H1 (cell line): ENCODE results near the gene SRMS. TPM values are rescaled to one million over a fixed set of nuclear protein-coding genes. Genes with fewer than 3 reads are reported as not detected.
A peak's percentile ranks its signal among the peaks of the same experiment; 100 is the strongest.

Experiments used
- CTCF ChIA-PET: fragments of 300-600 bp; sonication (Branson Sonifier 250); formaldehyde crosslinking; loops from one replicate; lab custom pipeline; 2021; ENCODE audit not compliant: partially characterized antibody; lab: Charles Lee
- POLR2A ChIA-PET: fragments of 300-600 bp; sonication (Branson Sonifier 250); formaldehyde crosslinking; loops from one replicate; lab custom pipeline; 2021; ENCODE audit warnings: inconsistent platforms; ENCODE audit not compliant: partially characterized antibody; lab: Charles Lee
- DNase-seq, 2 experiments: peaks; one replicate each; pipeline versions ENCODE4 v3.0.0 to v3.0.0-alpha.2; 2010 to 2022; ENCODE audit warnings: low spot score in 2 of 2, low read depth in 1 of 2, mixed read lengths in 1 of 2
- FAIRE-seq: peaks from 2 replicates; lab custom pipeline; 2011; peaks lifted over from hg19 to GRCh38; lab: Jason Lieb, UNC
- H2AFZ ChIP-seq: 2 replicates; pipeline ENCODE4 v1.8.1; 2012; ENCODE audit warnings: low read length, inconsistent platforms
- H2AK5ac ChIP-seq: 2 replicates; pipeline ENCODE4 v1.6.1; 2013; ENCODE audit warnings: low read depth, low read length
- H2BK120ac ChIP-seq: replicated peaks from 2 replicates; pipeline ENCODE3; 2013; ENCODE audit warnings: low read depth, low read length, inconsistent platforms
- H2BK12ac ChIP-seq: 2 replicates; pipeline ENCODE4 v1.6.1; 2013; ENCODE audit warnings: low read depth, low read length
- H2BK15ac ChIP-seq: 2 replicates; pipeline ENCODE4 v1.6.1; 2013; ENCODE audit warnings: low read length
- H2BK20ac ChIP-seq: 2 replicates; pipeline ENCODE4 v1.6.1; 2013; ENCODE audit warnings: low read length
- H2BK5ac ChIP-seq: 2 replicates; pipeline ENCODE4 v1.6.1; 2013; ENCODE audit warnings: low read depth, low read length
- H3K14ac ChIP-seq: 2 replicates; pipeline ENCODE4 v1.6.1; 2013; ENCODE audit warnings: inconsistent platforms; ENCODE audit not compliant: insufficient read length
- H3K18ac ChIP-seq: 2 replicates; pipeline ENCODE4 v1.6.1; 2013; ENCODE audit warnings: low read length; ENCODE audit errors: extremely low read depth
- H3K23ac ChIP-seq: 2 replicates; pipeline ENCODE4 v1.6.1; 2013; ENCODE audit warnings: inconsistent platforms; ENCODE audit not compliant: insufficient read length
- H3K23me2 ChIP-seq: 2 replicates; pipeline ENCODE4 v1.6.1; 2013; ENCODE audit warnings: low read depth, low read length
- H3K27ac ChIP-seq: 2 replicates; pipeline ENCODE4 v1.6.1; 2011; ENCODE audit warnings: low read depth, low read length, inconsistent platforms
- H3K27me3 ChIP-seq, 4 experiments: replicated peaks in 1 of 4; 1 replicate in 1 of 4; 2 replicates in 3 of 4; pipeline versions ENCODE4 v1.6.1 to v1.8.1; 2011 to 2013; ENCODE audit warnings: low read length in 3 of 4, mild to moderate bottlenecking in 3 of 4, inconsistent platforms in 2 of 4, mixed read lengths in 2 of 4, moderate library complexity in 1 of 4; ENCODE audit not compliant: control insufficient read depth in 3 of 4, insufficient read depth in 3 of 4; ENCODE audit errors: extremely low read depth in 1 of 4
- H3K36me3 ChIP-seq, 4 experiments: 2 replicates each; pipeline versions ENCODE4 v1.6.1 to v1.8.1; 2011 to 2013; ENCODE audit warnings: mild to moderate bottlenecking in 4 of 4, low read length in 3 of 4, moderate library complexity in 2 of 4, control low read depth in 1 of 4, inconsistent platforms in 1 of 4; ENCODE audit not compliant: insufficient read depth in 4 of 4, control insufficient read depth in 2 of 4
- H3K4ac ChIP-seq: replicated peaks from 2 replicates; pipeline ENCODE3; 2013; ENCODE audit warnings: low read length, low read depth, mixed read lengths, inconsistent platforms; ENCODE audit not compliant: insufficient read length
- H3K4me1 ChIP-seq, 4 experiments: replicated peaks in 1 of 4; 1 replicate in 1 of 4; 2 replicates in 3 of 4; pipeline versions ENCODE4 v1.6.1 to v1.8.1; 2011 to 2013; ENCODE audit warnings: low read length in 3 of 4, inconsistent platforms in 2 of 4, mixed read lengths in 1 of 4; ENCODE audit not compliant: insufficient read depth in 4 of 4, control insufficient read depth in 3 of 4
- H3K4me2 ChIP-seq, 2 experiments: 2 replicates each; pipeline versions ENCODE4 v1.6.1 to v1.8.1; 2011 to 2013; ENCODE audit warnings: low read depth in 2 of 2, low read length in 2 of 2, control low read depth in 1 of 2, inconsistent platforms in 1 of 2, mild to moderate bottlenecking in 1 of 2; ENCODE audit not compliant: insufficient read depth in 1 of 2
- H3K4me3 ChIP-seq, 4 experiments: fragments of 200-600, 300-600 bp in 1 of 4; sonication (generic), shearing (Covaris generic), sonication (Bioruptor Twin) in 1 of 4; 2 replicates each; pipeline versions ENCODE4 v1.5.1 to v1.8.1; 2011 to 2016; ENCODE audit warnings: low read length in 4 of 4, low read depth in 3 of 4, control low read depth in 2 of 4, inconsistent platforms in 2 of 4, mild to moderate bottlenecking in 2 of 4, mixed read lengths in 1 of 4, moderate library complexity in 1 of 4; ENCODE audit not compliant: insufficient read depth in 2 of 4; ENCODE audit errors: extremely low read depth in 1 of 4
- H3K56ac ChIP-seq: replicated peaks from 2 replicates; pipeline ENCODE3; 2013; ENCODE audit warnings: low read depth, mild to moderate bottlenecking, mixed read lengths, low read length, inconsistent platforms; ENCODE audit not compliant: insufficient read length
- H3K79me1 ChIP-seq: 2 replicates; pipeline ENCODE4 v1.6.1; 2013; ENCODE audit warnings: low read depth, low read length, control low read depth
- H3K79me2 ChIP-seq, 2 experiments: 2 replicates each; pipeline versions ENCODE4 v1.6.1 to v1.8.1; 2012 to 2013; ENCODE audit warnings: low read length in 2 of 2, mild to moderate bottlenecking in 2 of 2, inconsistent platforms in 1 of 2; ENCODE audit not compliant: insufficient read depth in 2 of 2, control insufficient read depth in 1 of 2
- H3K9ac ChIP-seq, 4 experiments: replicated peaks in 1 of 4; 1 replicate in 1 of 4; 2 replicates in 3 of 4; pipeline versions ENCODE4 v1.6.1 to v1.8.1; 2011 to 2013; ENCODE audit warnings: low read depth in 3 of 4, low read length in 3 of 4, control low read depth in 2 of 4, mild to moderate bottlenecking in 2 of 4, moderate library complexity in 2 of 4, inconsistent platforms in 1 of 4; ENCODE audit errors: extremely low read depth in 1 of 4
- H3K9me3 ChIP-seq, 2 experiments: 2 replicates each; pipeline versions ENCODE4 v1.6.1 to v1.8.1; 2012 to 2013; ENCODE audit warnings: mild to moderate bottlenecking in 2 of 2, moderate library complexity in 2 of 2, control low read depth in 1 of 2, inconsistent platforms in 1 of 2, low read depth in 1 of 2, low read length in 1 of 2, mixed read lengths in 1 of 2; ENCODE audit not compliant: insufficient read depth in 2 of 2
- H4K20me1 ChIP-seq, 2 experiments: replicated peaks in 1 of 2; 2 replicates each; pipeline versions ENCODE3 to v1.8.1; 2011 to 2013; ENCODE audit warnings: inconsistent platforms in 2 of 2, low read length in 2 of 2, mild to moderate bottlenecking in 1 of 2; ENCODE audit not compliant: insufficient read depth in 2 of 2, control insufficient read depth in 1 of 2
- H4K5ac ChIP-seq: 2 replicates; pipeline ENCODE4 v1.6.1; 2013; ENCODE audit warnings: low read length, low read depth, mixed read lengths, inconsistent platforms; ENCODE audit not compliant: insufficient read length
- H4K8ac ChIP-seq: 2 replicates; pipeline ENCODE4 v1.8.0; 2013; ENCODE audit warnings: mild to moderate bottlenecking, moderate library complexity, low read length, inconsistent platforms; ENCODE audit not compliant: insufficient read depth; ENCODE audit errors: extremely low read depth
- H4K91ac ChIP-seq: replicated peaks from 2 replicates; pipeline ENCODE3; 2013; ENCODE audit warnings: low read length, mixed read lengths, inconsistent platforms; ENCODE audit not compliant: insufficient read length
- ATF2 ChIP-seq: IDR thresholded peaks from 2 replicates; pipeline ENCODE4 v1.6.1; 2012; ENCODE audit warnings: low read length, inconsistent platforms
- CHD1 ChIP-seq: IDR thresholded peaks from 2 replicates; pipeline ENCODE4 v1.6.1; 2012; ENCODE audit warnings: low read depth, low read length, improper control_type of control experiment
- ZNF274 ChIP-seq: IDR thresholded peaks from 2 replicates; pipeline ENCODE4 v1.7.0; 2012; ENCODE audit warnings: low read length, borderline replicate concordance; ENCODE audit errors: extremely low read depth
- WGBS, 2 experiments: shearing (Covaris generic) in 1 of 2; methylation state at CpG; one replicate each; pipeline versions ENCODE4 v1.1.6 to v1.1.7; 2013 to 2015; ENCODE audit warnings: low lambda C conversion rate in 2 of 2, mixed read lengths in 2 of 2, inconsistent platforms in 1 of 2, low coverage in 1 of 2, missing lambda C conversion rate in 1 of 2; ENCODE audit not compliant: insufficient replicate concordance in 2 of 2, insufficient coverage in 1 of 2, insufficient read length in 1 of 2; ENCODE audit errors: extremely low coverage in 1 of 2, missing lambda C conversion rate in 1 of 2; 5-methylcytosine and 5-hydroxymethylcytosine counted together
- polyA plus RNA-seq, 7 experiments: library from polyadenylated mRNA; depleted of rRNA in 3 of 7; stranded (reverse) in 5 of 7; unstranded in 2 of 7; fragments of >200 nt in 5 of 7; fragments of 200-250 nt in 2 of 7; gene quantifications; 1 replicate in 5 of 7; 2 replicates in 1 of 7; 4 replicates in 1 of 7; pipeline versions ENCODE4 v1.2.1 to v1.2.3, GENCODE V29; 2011 to 2013; ENCODE audit warnings: missing spikeins in 2 of 7, mixed read lengths in 2 of 7
- total RNA-seq: library from RNA; stranded (reverse); fragmentation: NEBNext Ultra II Directional; extraction: Animal tissue kit (Norgen Biotek cat#: 25700); gene quantifications from 2 replicates; pipeline ENCODE4 v1.2.1, GENCODE V29; 2021

Gene SRMS
- total and polyA plus RNA-seq, 2 of the 8 experiments (the other 6 are each of a cell fraction or from before 2014, with no cell fraction given) = 0.39 to 0.76 TPM

DNA sequence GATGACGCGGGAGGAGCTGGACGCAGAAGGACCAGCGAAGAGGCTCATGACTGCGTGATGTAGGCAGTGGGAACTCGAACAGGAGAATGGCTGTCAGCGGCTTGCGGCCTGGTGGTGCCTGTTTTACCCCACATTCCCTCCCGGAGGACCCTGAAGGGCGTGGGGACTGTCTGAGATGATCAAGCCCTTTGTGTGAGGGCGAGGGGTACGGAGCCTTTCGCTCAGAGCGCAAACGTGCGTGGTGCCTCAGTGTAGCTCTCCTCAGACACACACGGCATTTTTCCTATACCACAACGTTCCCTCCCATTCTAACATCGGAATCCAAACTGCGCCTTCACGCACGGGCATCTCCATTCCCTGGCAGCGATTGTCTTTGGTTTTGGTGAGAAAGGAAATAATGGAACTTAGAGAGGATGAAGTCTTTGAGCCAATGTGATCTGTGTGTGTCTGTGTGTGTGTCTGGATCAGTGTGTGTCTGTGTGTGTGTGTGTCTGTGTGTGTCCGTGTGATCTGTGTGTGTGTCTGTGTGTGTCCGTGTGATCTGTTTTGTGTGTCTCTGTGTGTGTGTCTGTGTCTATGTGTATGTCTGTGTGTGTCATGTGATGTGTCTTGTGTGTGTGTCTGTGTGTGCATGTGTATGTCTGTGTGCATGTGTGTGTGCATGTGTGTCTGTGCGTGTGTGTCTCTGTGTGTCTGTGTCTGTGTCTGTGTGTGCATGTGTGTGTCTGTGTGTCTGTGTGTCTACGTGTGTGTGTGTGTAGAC is 15.7 kb downstream of the SRMS start:
- Histone ChIP-seq H3K4me3 (no peak overlapping the region), H4K8ac (no peak overlapping the region; the same call in 1 of the 2 replicates), H3K27me3 (no peaks in the 10 kb centered on the region), H2BK12ac (peak overlapping the region; percentile 60; the same call in 1 of the 2 replicates), H3K4ac (peak overlapping the region; percentile 53), H3K79me1 (no peaks in the 10 kb centered on the region; the same call in 1 of the 2 replicates), H3K23me2 (peaks cover 3% of the 10 kb centered on the region; the same call in 1 of the 2 replicates), H3K56ac (peak overlapping the region; percentile 77), H3K18ac (no peak overlapping the region), H3K4me1 (peaks cover 0 to 14% (median 3%) of the 10 kb centered on the region in 4 experiments; a peak in 5 of 7 replicates), H4K5ac (no peak overlapping the region), H2AFZ (no peak overlapping the region), H4K20me1 (peaks cover 0 to 3% of the 10 kb centered on the region in 2 experiments), H3K27ac (no peak overlapping the region), H3K23ac (no peak overlapping the region), H3K9ac (no peak overlapping the region), H3K9me3 (no peaks in the 10 kb centered on the region), H2BK5ac (peak overlapping the region; percentile 55), H2BK15ac (0 out of 2 replicates have a peak overlapping the region, but pooled peaks have one; percentile 5), H3K79me2 (no peaks in the 10 kb centered on the region), H3K14ac (no peak overlapping the region), H2BK20ac (peak overlapping the region; percentile 92; the same call in 1 of the 2 replicates), H3K36me3 (no peaks in the 10 kb centered on the region), H3K4me2 (no peak overlapping the region), H4K91ac (peak overlapping the region; percentile 55), H2AK5ac (peak overlapping the region; percentile 83; the same call in 1 of the 2 replicates), H2BK120ac (no peak overlapping the region)
- POLR2A ChIA-PET = interaction anchor here (1.2 to 7.8 kb wide), 2 partner anchors 10 to 30 kb away, joined by 3 to 59 read pairs; partner anchors contain the start of gene PPDPF
- CTCF ChIA-PET = interaction anchor here (1.1 to 1.5 kb wide), 4 partner anchors 9 to 223 kb away, joined by 3 to 5 read pairs (median 3); no protein-coding TSS in a partner anchor
- FAIRE-seq = no peak
- WGBS, 2 experiments = 92% methylated on average over 27 of the region's 27 CpGs; no CpG with 5 or more reads in 1 of the 2 experiments
- DNase-seq = peak in 1 of 2 experiments; percentile 44
- TF ChIP-seq CHD1 = no peak
- TF ChIP-seq ZNF274 = no peak
- no peak for TF ChIP-seq ATF2
